Endothelial cell of umbilical vein (primary cell): ENCODE measurements around the gene GTF3C1.

Source experiments
- EZH2 ChIP-seq: IDR thresholded peaks from 2 replicates; pipeline ENCODE4 v1.6.1; 2012; ENCODE audit warnings: borderline replicate concordance, low read depth, mild to moderate bottlenecking, moderate library complexity, low read length, inconsistent platforms; ENCODE audit not compliant: severe bottlenecking
- JUN ChIP-seq: IDR thresholded peaks from 2 replicates; pipeline ENCODE4 v1.6.1; 2011; ENCODE audit warnings: borderline replicate concordance, low read depth; ENCODE audit not compliant: insufficient read length, insufficient read depth
- MYC ChIP-seq: IDR thresholded peaks from one replicate; pipeline ENCODE4 v1.6.1; 2011; ENCODE audit warnings: mild to moderate bottlenecking, low read depth, low read length
- TF ChIP-seq, protein P1 (sequence below), 2 donors: IDR thresholded peaks; 1 replicate in 1 of 2; 2 replicates in 1 of 2; pipeline ENCODE4 v1.5.1; 2011; ENCODE audit warnings: low read length in 2 of 2, mild to moderate bottlenecking in 2 of 2, moderate library complexity in 2 of 2, control low read depth in 1 of 2, inconsistent platforms in 1 of 2, low read depth in 1 of 2; ENCODE audit not compliant: insufficient read depth in 1 of 2; ENCODE audit errors: extremely low read depth in 1 of 2

- TF ChIP-seq MYC (no peak), JUN (no peak), EZH2 (no peak)
- TF ChIP-seq, protein P1, sequence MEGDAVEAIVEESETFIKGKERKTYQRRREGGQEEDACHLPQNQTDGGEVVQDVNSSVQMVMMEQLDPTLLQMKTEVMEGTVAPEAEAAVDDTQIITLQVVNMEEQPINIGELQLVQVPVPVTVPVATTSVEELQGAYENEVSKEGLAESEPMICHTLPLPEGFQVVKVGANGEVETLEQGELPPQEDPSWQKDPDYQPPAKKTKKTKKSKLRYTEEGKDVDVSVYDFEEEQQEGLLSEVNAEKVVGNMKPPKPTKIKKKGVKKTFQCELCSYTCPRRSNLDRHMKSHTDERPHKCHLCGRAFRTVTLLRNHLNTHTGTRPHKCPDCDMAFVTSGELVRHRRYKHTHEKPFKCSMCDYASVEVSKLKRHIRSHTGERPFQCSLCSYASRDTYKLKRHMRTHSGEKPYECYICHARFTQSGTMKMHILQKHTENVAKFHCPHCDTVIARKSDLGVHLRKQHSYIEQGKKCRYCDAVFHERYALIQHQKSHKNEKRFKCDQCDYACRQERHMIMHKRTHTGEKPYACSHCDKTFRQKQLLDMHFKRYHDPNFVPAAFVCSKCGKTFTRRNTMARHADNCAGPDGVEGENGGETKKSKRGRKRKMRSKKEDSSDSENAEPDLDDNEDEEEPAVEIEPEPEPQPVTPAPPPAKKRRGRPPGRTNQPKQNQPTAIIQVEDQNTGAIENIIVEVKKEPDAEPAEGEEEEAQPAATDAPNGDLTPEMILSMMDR (IDR thresholded peaks at IDR 0.05; ENCODE audit: extremely low read depth in 1 of 2, insufficient read depth in 1 of 2, low read depth in 1 of 2, low read length in 2 of 2) = no peak
These were observed 74.8 kb downstream of the GTF3C1 start for GRCh38 chr16:27474921-27475320.
